HG03103 (cell line): Measurements from ENCODE around the gene DENND2D.
A peak's percentile ranks its signal among the peaks of the same experiment; 100 is the strongest.
"Not testable (repeated sequence)": the region's sequence is repeated elsewhere in the genome, so short reads cannot be mapped to it uniquely, and the experiment has no call there.

ENCODE experiments used
- ATAC-seq: cut with Tn5 transposase; IDR thresholded peaks from one replicate; pipeline ENCODE4 v1.9.1; 2021; ENCODE audit warnings: low read depth; ENCODE audit not compliant: unreplicated experiment

DENND2D gene

DNA sequence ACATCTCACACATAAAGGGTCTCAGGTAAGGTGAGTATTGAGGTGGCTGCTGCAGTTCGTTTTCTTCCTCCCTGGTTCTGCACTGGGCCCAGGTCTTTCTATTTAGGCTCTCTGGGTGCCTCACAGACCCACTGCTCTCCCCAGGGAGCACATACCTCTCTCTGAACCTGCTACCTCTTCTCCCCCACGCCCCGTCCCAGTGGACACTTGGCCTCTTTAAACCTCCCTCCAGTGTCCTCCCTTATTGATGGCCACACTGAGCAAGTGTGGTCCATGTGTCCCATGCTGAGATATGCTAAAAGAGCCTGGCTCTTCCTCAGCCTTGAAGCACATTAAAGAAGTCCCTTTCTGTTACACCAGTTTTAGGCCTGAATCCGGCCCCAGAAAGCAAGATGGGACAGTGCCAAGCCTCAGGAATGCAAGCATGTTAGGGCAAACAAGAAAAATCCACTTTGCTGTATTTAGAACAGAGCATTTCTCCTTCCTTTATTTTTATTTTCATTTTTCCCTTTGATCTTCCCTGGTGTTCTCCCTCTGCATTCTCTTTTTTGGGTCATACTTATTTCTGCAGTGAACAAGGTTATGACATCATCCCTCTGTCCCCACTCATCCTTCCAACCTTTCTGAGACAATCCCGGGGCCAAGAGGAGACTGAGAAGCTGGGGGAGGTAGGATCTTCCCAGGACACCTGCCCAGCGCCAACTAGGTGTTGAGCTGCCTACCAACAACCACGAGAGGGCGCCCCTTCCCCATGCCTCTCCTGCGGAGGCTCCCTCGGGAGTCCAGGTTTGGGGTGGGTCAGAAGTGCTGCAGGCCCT is 22.1 kb upstream of the DENND2D start:
- no peak for ATAC-seq

- peak; percentile 49 for ATAC-seq
Observed at GRCh38 chr1:111221633-111222291, 21.3 kb upstream of the DENND2D start.

DNA sequence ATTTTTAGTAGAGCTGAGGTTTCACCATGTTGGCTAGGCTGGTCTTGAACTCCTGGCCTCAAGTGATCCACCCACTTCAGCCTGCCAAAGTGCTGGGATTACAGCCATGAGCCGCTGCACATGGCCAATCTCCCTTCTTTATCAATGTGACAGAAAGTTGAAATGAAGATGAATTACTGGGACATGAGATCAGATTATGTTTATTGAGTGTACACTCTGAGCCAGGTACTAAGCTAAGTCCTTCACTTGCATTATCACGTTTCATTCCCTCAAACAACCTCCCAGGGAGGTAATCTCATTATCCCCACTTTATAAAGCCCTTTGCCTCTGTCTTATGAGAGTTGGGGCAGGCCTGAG is 20.8 kb upstream of the DENND2D start:
- ATAC-seq = no peak

DNA sequence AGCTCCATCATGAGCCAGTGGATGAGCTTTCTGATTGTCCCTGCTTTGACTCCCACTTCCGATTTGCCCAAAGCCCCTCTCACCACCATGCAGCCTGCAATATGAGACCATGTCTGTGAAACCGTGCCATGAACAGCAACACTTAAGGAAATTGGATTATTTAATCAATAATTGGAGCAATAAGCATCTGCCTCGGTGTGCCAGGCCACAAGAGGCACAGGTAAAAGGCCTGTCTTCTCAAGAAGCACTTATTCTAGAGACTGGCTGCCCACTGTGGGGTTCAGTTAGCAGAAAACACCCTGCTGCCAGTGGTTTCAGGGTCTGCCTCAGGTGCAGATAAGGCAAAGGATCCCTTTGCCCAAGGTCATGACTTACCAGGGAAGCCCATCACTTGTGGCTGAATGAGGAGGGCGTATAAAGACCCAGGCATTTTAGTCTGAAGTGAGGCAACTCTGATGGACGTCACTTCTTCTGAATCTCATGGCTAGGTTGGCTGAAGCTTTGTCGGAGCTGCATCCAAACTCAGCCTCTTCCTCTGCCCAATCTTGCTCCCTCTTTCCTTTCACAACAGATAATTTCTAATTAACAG is 19.9 kb upstream of the DENND2D start:
- ATAC-seq = no peak

DNA sequence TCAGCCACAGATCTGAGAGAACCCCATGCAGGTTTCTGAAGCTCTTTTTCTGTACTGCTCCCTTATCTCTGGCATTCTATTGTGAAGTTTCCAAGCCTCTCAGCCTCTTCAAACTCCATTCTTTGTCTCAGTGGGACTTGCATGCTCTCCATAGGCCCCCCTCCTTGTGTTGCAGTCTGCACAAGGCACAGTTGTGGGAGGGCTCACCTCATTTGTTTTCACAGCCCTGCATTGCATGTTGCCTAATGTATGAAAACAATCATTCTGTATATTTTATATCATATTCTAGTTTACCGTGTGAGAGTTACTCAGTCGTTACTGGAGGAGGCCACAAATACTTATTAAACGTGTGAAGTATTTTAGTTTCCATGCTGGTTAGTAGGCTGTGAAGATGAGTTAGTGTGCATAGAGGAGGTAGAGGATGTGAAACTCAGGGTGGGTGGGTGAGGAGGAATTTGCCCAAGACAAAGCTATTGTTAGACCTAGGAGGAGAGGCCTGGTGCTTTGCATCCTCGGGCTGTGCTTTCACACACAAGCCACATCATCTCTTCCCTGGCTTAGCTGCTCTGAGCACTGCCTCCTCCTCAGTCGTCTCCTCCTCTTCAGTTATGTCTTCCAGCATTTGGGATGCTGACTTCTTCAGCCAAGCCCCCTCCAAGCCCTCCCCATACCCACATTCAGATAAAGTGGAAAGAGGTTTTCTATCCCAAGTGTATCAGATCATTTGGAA is 19.3 kb upstream of the DENND2D start:
- ATAC-seq = no peak

DNA sequence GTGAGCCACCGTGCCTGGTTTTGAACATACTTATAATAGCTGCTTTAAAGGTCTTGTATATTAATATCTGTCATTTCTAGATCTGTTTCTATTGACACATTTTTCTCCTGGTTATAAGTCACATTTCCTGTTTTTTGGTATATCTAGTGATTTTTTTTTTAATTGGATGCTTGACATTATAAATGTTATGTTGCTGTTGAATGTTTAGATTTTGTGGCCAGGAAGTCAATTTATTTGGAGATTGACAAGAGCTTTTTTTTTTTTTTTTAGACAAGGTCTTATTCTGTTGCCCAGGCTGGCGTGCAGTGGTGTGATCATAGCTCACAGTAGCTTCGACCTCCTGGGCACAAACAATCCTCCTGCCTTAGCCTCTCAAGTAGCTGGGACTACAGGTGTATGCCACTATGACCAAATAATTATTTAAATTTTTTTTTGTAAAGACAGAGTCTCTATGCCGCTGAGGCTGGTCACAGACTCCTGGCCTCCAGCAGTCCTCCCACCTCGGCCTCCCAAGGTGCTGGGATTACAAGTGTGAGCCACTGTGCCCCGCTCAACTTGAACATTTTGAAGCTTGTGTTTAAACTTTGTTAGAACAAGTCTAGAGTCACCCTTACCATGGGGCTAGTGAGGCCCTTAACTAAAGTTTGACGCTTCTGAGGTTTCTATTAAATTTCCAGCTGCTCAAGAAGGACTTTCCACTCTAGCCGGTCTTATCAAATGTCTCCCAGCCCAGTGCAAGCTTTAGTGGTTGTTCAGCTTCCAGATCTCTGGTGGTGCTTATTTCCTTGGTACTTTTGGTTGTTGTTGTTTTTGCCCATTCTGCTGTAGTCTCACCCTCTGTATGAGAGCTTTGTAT is 18.5 kb upstream of the DENND2D start:
- no peak for ATAC-seq

DNA sequence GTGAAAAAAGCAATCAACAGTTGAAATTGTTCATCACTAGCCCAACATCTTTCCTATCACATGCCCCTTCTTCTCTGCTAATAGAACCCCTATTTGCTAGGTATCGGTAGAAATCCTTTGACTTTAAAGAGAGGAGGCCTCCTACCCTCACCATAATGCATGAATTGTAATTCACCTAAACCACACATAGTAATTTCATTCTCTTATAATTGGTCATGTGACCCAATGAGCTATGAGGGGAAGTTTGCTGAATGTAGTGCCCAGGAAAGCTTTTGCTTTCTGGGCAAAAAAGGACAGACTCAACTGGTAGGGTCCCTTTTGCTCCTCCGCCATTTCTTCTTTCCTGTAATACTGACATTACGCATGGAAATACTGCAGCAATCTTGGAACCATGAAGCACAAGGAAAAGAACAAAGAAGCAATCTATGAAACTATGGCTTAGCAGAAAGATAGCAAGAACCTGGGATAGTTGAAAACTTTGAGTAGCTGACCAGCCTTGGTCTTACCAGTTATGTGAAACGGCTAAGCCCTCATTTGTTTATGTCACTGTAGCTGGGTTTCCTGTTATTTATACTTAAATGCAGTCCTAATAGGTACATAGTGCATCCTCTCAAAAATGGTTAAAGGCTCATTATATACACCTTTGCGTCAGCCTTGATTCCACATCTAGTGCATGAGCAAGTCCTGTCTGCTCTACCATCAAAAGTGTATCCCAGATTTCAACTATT is 16.9 kb upstream of the DENND2D start:
- ATAC-seq = no peak

GRCh38 chr1:111216751-111217150 is 16.3 kb upstream of the DENND2D start:
- ATAC-seq = no peak

DNA sequence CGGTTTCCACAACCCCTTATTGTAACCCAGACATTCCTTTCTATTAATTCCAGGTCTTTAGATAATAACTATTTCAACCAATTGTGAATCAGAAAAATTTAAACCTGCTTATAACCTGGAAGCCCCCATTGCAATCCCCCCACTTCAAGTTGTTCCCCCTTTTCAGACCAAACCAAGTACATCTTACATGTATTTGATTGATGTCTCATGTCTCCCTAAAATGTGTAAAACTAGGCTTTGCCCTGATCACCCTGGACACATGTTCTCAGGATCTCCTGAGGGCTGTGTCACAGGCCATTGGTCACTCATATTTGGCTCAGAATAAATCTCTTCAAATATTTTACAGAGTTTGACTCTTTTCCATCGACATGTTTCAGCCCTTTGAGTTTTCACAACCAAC is 14.8 kb upstream of the DENND2D start:
- ATAC-seq = not testable (repeated sequence)

DNA sequence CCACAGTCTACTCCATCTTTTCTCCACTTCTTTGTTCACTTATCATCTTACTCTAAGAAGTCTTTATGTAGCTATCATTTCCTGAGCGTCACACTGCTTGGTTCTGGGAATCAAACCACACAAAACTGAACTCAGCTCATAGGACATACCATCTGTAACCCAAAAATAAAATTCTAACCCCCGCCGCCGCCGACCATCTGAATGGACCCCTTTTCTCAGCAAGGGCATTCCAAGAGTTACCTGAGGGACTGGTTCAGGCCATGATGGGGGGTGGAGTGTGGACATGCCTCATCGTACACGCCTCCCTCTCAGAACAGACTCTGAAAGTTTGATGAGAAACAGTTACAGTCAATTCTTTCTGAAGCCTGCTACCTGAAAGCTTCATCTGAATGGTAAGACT is 14.4 kb upstream of the DENND2D start:
- no peak for ATAC-seq

DNA sequence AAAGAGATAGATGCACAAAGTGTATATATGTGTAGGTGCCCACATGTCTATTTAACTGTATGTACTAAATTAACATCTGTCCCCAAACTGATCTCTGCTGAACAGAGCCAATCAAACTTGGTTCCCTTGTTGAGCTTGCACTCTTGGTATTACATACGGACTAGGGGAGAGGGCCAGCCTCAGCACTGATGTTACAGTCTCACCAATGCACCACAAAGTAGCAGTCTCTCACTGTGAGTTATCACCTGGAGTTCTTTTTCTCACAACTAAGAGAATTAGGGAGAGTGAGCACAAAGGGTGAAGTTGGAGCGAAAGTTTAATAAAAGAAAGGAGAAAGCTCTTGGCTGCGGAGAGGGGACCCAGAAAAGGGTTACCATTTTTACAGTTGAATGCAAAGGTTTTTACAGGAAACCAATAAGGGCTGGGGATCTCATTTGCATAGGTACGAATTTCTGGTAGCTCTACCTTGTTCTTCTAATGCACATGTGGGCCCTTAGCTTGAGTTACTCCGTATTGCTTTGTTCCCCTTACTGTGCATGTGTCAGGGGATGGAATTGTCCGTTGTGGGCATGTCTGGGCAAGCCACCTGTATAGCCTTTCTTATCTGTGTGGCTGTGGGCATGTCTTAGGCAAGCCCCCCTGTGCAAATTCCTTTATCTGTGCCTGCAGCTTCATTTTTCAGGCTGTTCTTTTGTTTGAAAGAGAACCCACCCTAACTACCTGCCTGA is 13.8 kb upstream of the DENND2D start:
- ATAC-seq = no peak

- no peak for ATAC-seq
Observed at GRCh38 chr1:111213412-111213811, 13.0 kb upstream of the DENND2D start.

DNA sequence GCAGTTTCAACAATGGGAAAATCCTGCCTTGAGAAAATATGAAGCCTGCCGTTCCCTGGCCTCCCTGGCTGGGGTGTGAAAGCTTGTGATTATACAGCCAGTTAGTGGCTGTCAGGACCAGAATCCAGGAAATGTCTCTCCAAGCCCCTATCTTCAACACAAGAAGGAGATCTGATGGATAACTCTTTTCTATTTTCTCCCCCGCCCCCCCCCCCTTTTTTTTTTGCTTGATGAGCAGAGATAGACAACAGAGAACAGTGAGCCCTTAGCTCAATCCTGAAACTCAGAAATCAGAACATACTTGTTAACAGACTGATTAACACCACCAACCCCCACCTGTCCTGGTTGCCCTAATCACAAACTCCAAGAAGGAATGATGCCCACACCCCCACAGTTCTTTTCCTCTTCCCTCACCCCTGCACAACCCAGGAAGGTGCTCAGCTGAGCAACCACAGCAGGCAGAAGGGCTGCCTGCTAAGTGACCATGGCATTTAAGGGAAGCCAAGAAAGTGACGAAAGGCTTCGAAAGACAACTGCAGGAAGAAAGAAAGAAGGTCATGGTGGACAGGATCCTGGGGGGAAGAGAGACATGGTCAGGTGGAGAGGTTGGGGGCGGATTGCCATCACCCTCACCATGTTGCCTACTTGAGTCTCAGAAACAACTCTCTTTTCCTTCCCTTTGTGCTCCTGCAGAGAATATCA is 12.3 kb upstream of the DENND2D start:
- ATAC-seq = no peak

GRCh38 chr1:111211921-111212320 is 11.5 kb upstream of the DENND2D start:
- no peak for ATAC-seq

- ATAC-seq = no peak
Observed at GRCh38 chr1:111209622-111210021, 9.2 kb upstream of the DENND2D start.

GRCh38 chr1:111208921-111209320 is 8.5 kb upstream of the DENND2D start:
- no peak for ATAC-seq

- ATAC-seq = no peak
Observed at GRCh38 chr1:111205714-111206050, 5.2 kb upstream of the DENND2D start.

DNA sequence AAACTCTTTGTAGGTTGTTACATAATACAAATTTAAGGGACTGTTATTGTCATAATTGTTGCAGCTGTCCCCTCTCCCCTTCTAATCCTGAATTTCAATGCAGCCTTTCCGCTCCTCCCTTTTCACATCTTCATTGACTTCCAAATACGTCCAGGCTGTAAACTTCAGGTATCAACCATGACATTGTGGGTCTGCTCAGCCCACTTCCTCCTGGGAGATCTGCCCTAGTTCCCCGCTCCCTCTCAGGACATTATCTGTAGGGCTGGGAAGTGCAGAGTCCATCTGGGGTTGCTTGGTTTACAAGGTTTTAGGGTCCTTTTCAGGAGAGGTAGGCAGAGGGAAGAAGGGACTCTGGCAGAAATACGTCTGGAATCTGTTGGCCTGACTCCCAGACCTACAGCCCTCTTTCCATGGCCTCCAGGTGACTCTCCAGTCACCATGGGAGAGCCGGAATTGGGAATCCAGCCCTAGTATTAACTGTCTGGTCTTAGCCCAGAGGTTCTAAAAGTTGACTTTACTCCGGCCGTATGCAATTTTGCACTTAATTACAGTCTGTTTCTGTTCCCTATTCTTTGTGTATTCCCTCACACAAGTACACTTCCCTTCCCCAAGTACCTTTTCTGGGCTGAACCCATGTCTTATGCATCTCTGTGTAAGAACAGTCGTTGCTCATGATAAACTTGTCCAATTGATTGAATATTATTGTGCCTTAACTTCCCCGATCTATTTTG is 4.7 kb upstream of the DENND2D start:
- no peak for ATAC-seq
